ENCODE measurements around the gene AKR7A2. TPM values are rescaled to one million over a fixed set of nuclear protein-coding genes. Genes with fewer than 3 reads are reported as not detected.

AKR7A2 gene
- total and polyA plus RNA-seq, 7 experiments from 2014 or later, result 15.7 to 115 (median 26.3) TPM

GRCh38 chr1:19351873-19352272 lies 39.9 kb upstream of the AKR7A2 start:
- H3K27me3 ChIP-seq (ENCODE audit: control insufficient read depth in 2 of 2, insufficient read depth in 2 of 2, low read length in 2 of 2), result no peaks in the 10 kb centered on the region
- CTCF ChIA-PET, result no interaction called here
- no peaks in the 10 kb centered on the region for H3K9me3 Mint-ChIP-seq

DNA sequence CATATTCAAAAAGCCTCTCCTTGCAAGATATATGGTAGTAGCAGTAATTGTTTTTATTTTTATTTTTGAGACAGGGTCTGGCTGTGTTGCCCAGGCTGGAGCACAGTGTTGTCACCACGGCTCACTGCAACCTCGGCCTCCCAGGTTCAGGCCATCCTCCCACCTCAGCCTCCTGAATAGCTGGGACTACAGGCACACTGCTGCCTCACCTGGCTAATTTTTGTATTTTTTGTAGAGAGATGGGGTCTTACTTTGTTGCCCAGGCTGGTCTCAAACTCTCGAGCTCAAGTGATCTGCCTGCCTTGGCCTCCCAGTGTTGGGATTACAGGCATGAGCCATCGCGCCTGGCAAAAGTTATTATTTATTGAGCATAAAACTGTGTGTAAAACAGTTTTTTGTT lies 38.6 kb upstream of the AKR7A2 start:
- ChIA-PET POLR2A (no interaction called here), CTCF (interaction anchor here (0.5 to 1.3 kb wide), 3 partner anchors 15 to 312 kb away, joined by 3 to 6 read pairs (median 5); no protein-coding TSS in a partner anchor)
- H3K4me1 ChIP-seq (ENCODE audit: control insufficient read depth in 2 of 2, insufficient read depth in 2 of 2, low read length in 2 of 2), result no peaks in the 10 kb centered on the region
- no peak overlapping the region for H3K27ac ChIP-seq (ENCODE audit: low read depth, low read length)
- H3K36me3 Mint-ChIP-seq, result peaks cover 5 to 43% (median 11%) of the 10 kb centered on the region in 5 donors
- H3K27me3 Mint-ChIP-seq, result no peaks in the 10 kb centered on the region
- H3K4me3 ChIP-seq (ENCODE audit: low read length), result no peak overlapping the region
- peaks cover 15 to 79% (median 32%) of the 10 kb centered on the region in 3 experiments for H3K36me3 ChIP-seq (ENCODE audit: control insufficient read depth in 2 of 3, insufficient read depth in 3 of 3, low read length in 3 of 3)
- intact Hi-C loops (cut with micrococcal nuclease), result no loop called here
- DNase-seq (no peak), ATAC-seq (no peak)
- no peaks in the 10 kb centered on the region for H3K9me3 Mint-ChIP-seq
- peak overlapping the region in 2 of 9 donors; percentile 11 to 51 for H3K27ac Mint-ChIP-seq
- H3K27me3 ChIP-seq (ENCODE audit: control insufficient read depth in 2 of 2, insufficient read depth in 2 of 2, low read length in 2 of 2), result no peaks in the 10 kb centered on the region
- peaks cover 0 to 5% (median 0%) of the 10 kb centered on the region in 7 donors for H3K4me1 Mint-ChIP-seq
- no peak overlapping the region for H3K4me3 Mint-ChIP-seq
- H3K9me3 ChIP-seq (ENCODE audit: control insufficient read depth in 2 of 3, low read length in 3 of 3), result no peaks in the 10 kb centered on the region

More at GRCh38 chr1:19351873-19352272, 39.9 kb upstream of the AKR7A2 start:
- H3K36me3 ChIP-seq (ENCODE audit: control insufficient read depth in 2 of 3, insufficient read depth in 3 of 3, low read length in 3 of 3), result peaks cover 22 to 88% (median 41%) of the 10 kb centered on the region in 3 experiments
- no peaks in the 10 kb centered on the region for H3K9me3 ChIP-seq (ENCODE audit: control insufficient read depth in 2 of 3, low read length in 3 of 3)
- H3K36me3 Mint-ChIP-seq, result peaks cover 5 to 44% (median 13%) of the 10 kb centered on the region in 5 donors
- peak overlapping the region in 1 of 9 donors; percentile 59 for H3K27ac Mint-ChIP-seq
- H3K4me1 ChIP-seq (ENCODE audit: control insufficient read depth in 2 of 2, insufficient read depth in 2 of 2, low read length in 2 of 2), result no peaks in the 10 kb centered on the region
- no peak for ATAC-seq
- DNase-seq, result no peak
- H3K4me3 ChIP-seq (ENCODE audit: low read length), result no peak overlapping the region
- POLR2A ChIA-PET, result interaction anchor here (1.0 kb wide), 1 partner anchor 134 kb away, joined by 3 read pairs; no protein-coding TSS in a partner anchor
- H3K4me1 Mint-ChIP-seq, result peaks cover 0 to 6% (median 0%) of the 10 kb centered on the region in 7 donors
- H3K27ac ChIP-seq (ENCODE audit: low read depth, low read length), result no peak overlapping the region
- intact Hi-C loops (cut with micrococcal nuclease), result no loop called here
- H3K27me3 Mint-ChIP-seq, result no peaks in the 10 kb centered on the region
- no peak overlapping the region for H3K4me3 Mint-ChIP-seq

GRCh38 chr1:19349999-19350398 lies 38.1 kb upstream of the AKR7A2 start:
- H3K4me1 Mint-ChIP-seq, result peaks cover 0 to 5% (median 0%) of the 10 kb centered on the region in 7 donors
- ChIA-PET POLR2A (no interaction called here), CTCF (interaction anchor here (0.5 to 1.3 kb wide), 3 partner anchors 16 to 313 kb away, joined by 3 to 6 read pairs (median 3); no protein-coding TSS in a partner anchor)
- peaks cover 5 to 37% (median 9%) of the 10 kb centered on the region in 5 donors for H3K36me3 Mint-ChIP-seq
- peak overlapping the region in 3 of 9 donors; percentile 11 to 51 (median 48) for H3K27ac Mint-ChIP-seq
- no peaks in the 10 kb centered on the region for H3K4me1 ChIP-seq (ENCODE audit: control insufficient read depth in 2 of 2, insufficient read depth in 2 of 2, low read length in 2 of 2)
- no peak overlapping the region for H3K4me3 ChIP-seq (ENCODE audit: low read length)
- ATAC-seq (no peak), DNase-seq (no peak)
- no peaks in the 10 kb centered on the region for H3K9me3 Mint-ChIP-seq
- H3K27ac ChIP-seq (ENCODE audit: low read depth, low read length), result no peak overlapping the region
- H3K27me3 ChIP-seq (ENCODE audit: control insufficient read depth in 2 of 2, insufficient read depth in 2 of 2, low read length in 2 of 2), result no peaks in the 10 kb centered on the region
- intact Hi-C loops (cut with micrococcal nuclease), result no loop called here
- no peaks in the 10 kb centered on the region for H3K9me3 ChIP-seq (ENCODE audit: control insufficient read depth in 2 of 3, low read length in 3 of 3)
- H3K36me3 ChIP-seq (ENCODE audit: control insufficient read depth in 2 of 3, insufficient read depth in 3 of 3, low read length in 3 of 3), result peaks cover 10 to 79% (median 30%) of the 10 kb centered on the region in 3 experiments
- no peaks in the 10 kb centered on the region for H3K27me3 Mint-ChIP-seq
- no peak overlapping the region for H3K4me3 Mint-ChIP-seq

GRCh38 chr1:19348441-19349198 lies 36.7 kb upstream of the AKR7A2 start:
- no peak overlapping the region for H3K4me3 Mint-ChIP-seq
- peaks cover 4 to 79% (median 16%) of the 10 kb centered on the region in 3 experiments for H3K36me3 ChIP-seq (ENCODE audit: control insufficient read depth in 2 of 3, insufficient read depth in 3 of 3, low read length in 3 of 3)
- H3K9me3 ChIP-seq (ENCODE audit: control insufficient read depth in 2 of 3, low read length in 3 of 3), result no peaks in the 10 kb centered on the region
- H3K27ac Mint-ChIP-seq, result peak overlapping the region in 5 of 9 donors; percentile 36 to 77 (median 59)
- no peak for ATAC-seq
- ChIA-PET CTCF (interaction anchor here (1.3 kb wide), 1 partner anchor 139 kb away, joined by 3 read pairs; no protein-coding TSS in a partner anchor), POLR2A (interaction anchor here (0.7 kb wide), 1 partner anchor 463 kb away, joined by 5 read pairs; no protein-coding TSS in a partner anchor)
- no peak overlapping the region for H3K4me3 ChIP-seq (ENCODE audit: low read length)
- H3K27me3 ChIP-seq (ENCODE audit: control insufficient read depth in 2 of 2, insufficient read depth in 2 of 2, low read length in 2 of 2), result no peaks in the 10 kb centered on the region
- H3K4me1 ChIP-seq (ENCODE audit: control insufficient read depth in 2 of 2, insufficient read depth in 2 of 2, low read length in 2 of 2), result no peaks in the 10 kb centered on the region
- no peak overlapping the region for H3K27ac ChIP-seq (ENCODE audit: low read depth, low read length)
- no peak for DNase-seq
- intact Hi-C loops (cut with micrococcal nuclease), result no loop called here
- H3K4me1 Mint-ChIP-seq, result peaks cover 0 to 5% (median 0%) of the 10 kb centered on the region in 7 donors
- no peaks in the 10 kb centered on the region for H3K27me3 Mint-ChIP-seq
- no peaks in the 10 kb centered on the region for H3K9me3 Mint-ChIP-seq
- H3K36me3 Mint-ChIP-seq, result peaks cover 5 to 34% (median 9%) of the 10 kb centered on the region in 5 donors

GRCh38 chr1:19347533-19348172 lies 35.7 kb upstream of the AKR7A2 start:
- Histone ChIP-seq H3K4me3 (ENCODE audit: low read length) (no peak overlapping the region), H3K9me3 (ENCODE audit: control insufficient read depth in 2 of 3, low read length in 3 of 3) (no peaks in the 10 kb centered on the region), H3K4me1 (ENCODE audit: control insufficient read depth in 2 of 2, insufficient read depth in 2 of 2, low read length in 2 of 2) (no peaks in the 10 kb centered on the region), H3K36me3 (ENCODE audit: control insufficient read depth in 2 of 3, insufficient read depth in 3 of 3, low read length in 3 of 3) (peaks cover 4 to 79% (median 13%) of the 10 kb centered on the region in 3 experiments), H3K27me3 (ENCODE audit: control insufficient read depth in 2 of 2, insufficient read depth in 2 of 2, low read length in 2 of 2) (no peaks in the 10 kb centered on the region), H3K27ac (ENCODE audit: low read depth, low read length) (no peak overlapping the region)
- H3K4me3 Mint-ChIP-seq, result no peak overlapping the region
- peak overlapping the region in 6 of 9 donors; percentile 3 to 77 (median 38) for H3K27ac Mint-ChIP-seq
- ChIA-PET POLR2A (interaction anchor here (0.6 to 1.0 kb wide), 2 partner anchors 18 to 302 kb away, joined by 4 read pairs; no protein-coding TSS in a partner anchor), CTCF (interaction anchor here (0.8 to 1.2 kb wide), 2 partner anchors 11 to 234 kb away, joined by 4 to 8 read pairs; no protein-coding TSS in a partner anchor)
- peaks cover 0 to 5% (median 2%) of the 10 kb centered on the region in 7 donors for H3K4me1 Mint-ChIP-seq
- H3K9me3 Mint-ChIP-seq, result peaks cover 0 to under 1% (median 0%) of the 10 kb centered on the region in 11 donors
- peaks cover 4 to 33% (median 8%) of the 10 kb centered on the region in 5 donors for H3K36me3 Mint-ChIP-seq
- DNase-seq (no peak), ATAC-seq (peak; percentile 19)
- intact Hi-C loops (cut with micrococcal nuclease), result no loop called here
- H3K27me3 Mint-ChIP-seq, result no peaks in the 10 kb centered on the region

GRCh38 chr1:19346026-19346425 lies 34.1 kb upstream of the AKR7A2 start:
- Histone ChIP-seq H3K4me1 (ENCODE audit: control insufficient read depth in 2 of 2, insufficient read depth in 2 of 2, low read length in 2 of 2) (no peaks in the 10 kb centered on the region), H3K27me3 (ENCODE audit: control insufficient read depth in 2 of 2, insufficient read depth in 2 of 2, low read length in 2 of 2) (no peaks in the 10 kb centered on the region), H3K36me3 (ENCODE audit: control insufficient read depth in 2 of 3, insufficient read depth in 3 of 3, low read length in 3 of 3) (peaks cover 4 to 79% (median 15%) of the 10 kb centered on the region in 3 experiments), H3K9me3 (ENCODE audit: control insufficient read depth in 2 of 3, low read length in 3 of 3) (no peaks in the 10 kb centered on the region), H3K27ac (ENCODE audit: low read depth, low read length) (no peak overlapping the region), H3K4me3 (ENCODE audit: low read length) (no peak overlapping the region)
- no peak for DNase-seq
- ATAC-seq, result no peak
- Mint-ChIP-seq H3K27me3 (no peaks in the 10 kb centered on the region), H3K36me3 (peaks cover 0 to 32% (median 9%) of the 10 kb centered on the region in 5 donors), H3K9me3 (peaks cover 0 to 3% (median 0%) of the 10 kb centered on the region in 11 donors), H3K4me1 (peaks cover 0 to 12% (median 8%) of the 10 kb centered on the region in 7 donors), H3K4me3 (no peak overlapping the region), H3K27ac (peak overlapping the region in 5 of 9 donors; percentile 28 to 68 (median 61))
- CTCF ChIA-PET, result interaction anchor here (0.6 kb wide), 1 partner anchor 136 kb away, joined by 3 read pairs; no protein-coding TSS in a partner anchor
- intact Hi-C loops (cut with micrococcal nuclease), result no loop called here
- POLR2A ChIA-PET, result interaction anchor here (0.8 kb wide), 1 partner anchor 215 kb away, joined by 3 read pairs; no protein-coding TSS in a partner anchor
